ENCODE results near the gene PCYT1B. TPM values are rescaled to one million over a fixed set of nuclear protein-coding genes. Genes with fewer than 3 reads are reported as not detected.

The PCYT1B gene
- total and polyA plus RNA-seq, 2 experiments from 2014 or later: 5.8 to 14.6 TPM

DNA sequence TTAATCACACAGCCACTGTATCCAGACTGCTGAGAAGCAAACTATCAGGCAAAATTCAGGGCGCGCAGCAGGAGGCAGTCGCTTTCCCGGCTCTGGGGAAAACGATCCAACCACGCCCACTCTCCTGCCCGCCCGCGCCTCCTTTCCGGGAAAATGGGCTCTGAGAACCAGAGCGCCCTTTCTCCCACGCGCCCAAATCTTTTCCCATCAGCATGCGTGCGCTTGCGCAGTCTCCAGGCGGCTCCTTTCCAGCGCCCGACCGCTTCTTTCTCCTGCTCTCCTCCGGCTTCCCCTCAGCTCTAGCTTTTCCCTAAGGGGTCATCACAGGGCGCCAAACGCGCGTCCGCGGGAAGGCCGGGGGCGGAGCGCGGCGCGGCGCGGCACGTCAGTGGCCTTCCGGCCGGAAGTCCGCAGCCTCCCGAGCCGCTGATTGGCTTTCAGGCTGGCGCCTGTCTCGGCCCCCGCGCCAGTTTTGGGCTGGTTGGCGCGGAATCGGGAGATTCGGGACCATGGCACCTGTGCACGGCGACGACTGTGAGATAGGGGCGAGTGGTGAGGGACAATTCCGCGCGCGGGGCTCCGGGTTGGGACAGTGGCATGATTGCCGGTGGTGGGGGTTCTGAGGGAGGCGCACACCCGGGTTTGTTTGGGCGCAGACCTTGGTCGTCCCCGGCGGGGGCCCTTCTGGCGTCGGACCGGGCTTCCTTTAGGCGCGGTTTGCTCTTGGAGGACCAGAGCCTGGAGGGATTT lies 46.5 kb upstream of the PCYT1B start, which contains the start of gene POLA1:
TSS of gene POLA1 (plus strand) at position 466 of the 750 bp plus-strand sequence. CDS start at position 510, 44 bp downstream.
- Histone ChIP-seq H3K79me2 (replicated peaks; ENCODE audit: insufficient read depth) (peaks cover 47% of the 10 kb centered on the region), H3K4me3 (peak within 1 kb of the TSS; percentile 83), H3K9me2 (ENCODE audit: insufficient read depth) (no peaks in the 10 kb centered on the region), H3K27ac (ENCODE audit: low read depth) (peak within 1 kb of the TSS; percentile 56; the same call in 1 of the 2 replicates), H3K4me2 (peak within 1 kb of the TSS; percentile 88), H3K27me3 (ENCODE audit: insufficient read depth) (no peaks in the 10 kb centered on the region), H4K20me1 (replicated peaks; ENCODE audit: insufficient read depth) (0 out of 2 replicates have a peak, but pooled peaks cover 4% of the 10 kb centered on the region), H3K4me1 (ENCODE audit: insufficient read depth) (peaks cover 4% of the 10 kb centered on the region; the same call in 1 of the 2 replicates), H3K36me3 (ENCODE audit: insufficient read depth) (no peaks in the 10 kb centered on the region), H2AFZ (peak within 1 kb of the TSS; percentile 81; the same call in 1 of the 2 replicates), H3F3A (replicated peaks; ENCODE audit: low read depth) (no peaks in the 10 kb centered on the region)
- H3K9me3 Mint-ChIP-seq: no peaks in the 10 kb centered on the region
- DNase-seq (ENCODE audit: low spot score) (peak; percentile 94), ATAC-seq (peak; percentile 95)
- H3K27me3 Mint-ChIP-seq (ENCODE audit: insufficient read depth, low read depth, poor library complexity): peaks cover 3% of the 10 kb centered on the region
- no peaks in the 10 kb centered on the region; the same call in 2 of the 3 replicates for H3K36me3 Mint-ChIP-seq (ENCODE audit: low read depth)
- TF ChIP-seq REST (IDR thresholded peaks at IDR 0.05; ENCODE audit: unreplicated experiment): no peak
- TF ChIP-seq, protein P1, sequence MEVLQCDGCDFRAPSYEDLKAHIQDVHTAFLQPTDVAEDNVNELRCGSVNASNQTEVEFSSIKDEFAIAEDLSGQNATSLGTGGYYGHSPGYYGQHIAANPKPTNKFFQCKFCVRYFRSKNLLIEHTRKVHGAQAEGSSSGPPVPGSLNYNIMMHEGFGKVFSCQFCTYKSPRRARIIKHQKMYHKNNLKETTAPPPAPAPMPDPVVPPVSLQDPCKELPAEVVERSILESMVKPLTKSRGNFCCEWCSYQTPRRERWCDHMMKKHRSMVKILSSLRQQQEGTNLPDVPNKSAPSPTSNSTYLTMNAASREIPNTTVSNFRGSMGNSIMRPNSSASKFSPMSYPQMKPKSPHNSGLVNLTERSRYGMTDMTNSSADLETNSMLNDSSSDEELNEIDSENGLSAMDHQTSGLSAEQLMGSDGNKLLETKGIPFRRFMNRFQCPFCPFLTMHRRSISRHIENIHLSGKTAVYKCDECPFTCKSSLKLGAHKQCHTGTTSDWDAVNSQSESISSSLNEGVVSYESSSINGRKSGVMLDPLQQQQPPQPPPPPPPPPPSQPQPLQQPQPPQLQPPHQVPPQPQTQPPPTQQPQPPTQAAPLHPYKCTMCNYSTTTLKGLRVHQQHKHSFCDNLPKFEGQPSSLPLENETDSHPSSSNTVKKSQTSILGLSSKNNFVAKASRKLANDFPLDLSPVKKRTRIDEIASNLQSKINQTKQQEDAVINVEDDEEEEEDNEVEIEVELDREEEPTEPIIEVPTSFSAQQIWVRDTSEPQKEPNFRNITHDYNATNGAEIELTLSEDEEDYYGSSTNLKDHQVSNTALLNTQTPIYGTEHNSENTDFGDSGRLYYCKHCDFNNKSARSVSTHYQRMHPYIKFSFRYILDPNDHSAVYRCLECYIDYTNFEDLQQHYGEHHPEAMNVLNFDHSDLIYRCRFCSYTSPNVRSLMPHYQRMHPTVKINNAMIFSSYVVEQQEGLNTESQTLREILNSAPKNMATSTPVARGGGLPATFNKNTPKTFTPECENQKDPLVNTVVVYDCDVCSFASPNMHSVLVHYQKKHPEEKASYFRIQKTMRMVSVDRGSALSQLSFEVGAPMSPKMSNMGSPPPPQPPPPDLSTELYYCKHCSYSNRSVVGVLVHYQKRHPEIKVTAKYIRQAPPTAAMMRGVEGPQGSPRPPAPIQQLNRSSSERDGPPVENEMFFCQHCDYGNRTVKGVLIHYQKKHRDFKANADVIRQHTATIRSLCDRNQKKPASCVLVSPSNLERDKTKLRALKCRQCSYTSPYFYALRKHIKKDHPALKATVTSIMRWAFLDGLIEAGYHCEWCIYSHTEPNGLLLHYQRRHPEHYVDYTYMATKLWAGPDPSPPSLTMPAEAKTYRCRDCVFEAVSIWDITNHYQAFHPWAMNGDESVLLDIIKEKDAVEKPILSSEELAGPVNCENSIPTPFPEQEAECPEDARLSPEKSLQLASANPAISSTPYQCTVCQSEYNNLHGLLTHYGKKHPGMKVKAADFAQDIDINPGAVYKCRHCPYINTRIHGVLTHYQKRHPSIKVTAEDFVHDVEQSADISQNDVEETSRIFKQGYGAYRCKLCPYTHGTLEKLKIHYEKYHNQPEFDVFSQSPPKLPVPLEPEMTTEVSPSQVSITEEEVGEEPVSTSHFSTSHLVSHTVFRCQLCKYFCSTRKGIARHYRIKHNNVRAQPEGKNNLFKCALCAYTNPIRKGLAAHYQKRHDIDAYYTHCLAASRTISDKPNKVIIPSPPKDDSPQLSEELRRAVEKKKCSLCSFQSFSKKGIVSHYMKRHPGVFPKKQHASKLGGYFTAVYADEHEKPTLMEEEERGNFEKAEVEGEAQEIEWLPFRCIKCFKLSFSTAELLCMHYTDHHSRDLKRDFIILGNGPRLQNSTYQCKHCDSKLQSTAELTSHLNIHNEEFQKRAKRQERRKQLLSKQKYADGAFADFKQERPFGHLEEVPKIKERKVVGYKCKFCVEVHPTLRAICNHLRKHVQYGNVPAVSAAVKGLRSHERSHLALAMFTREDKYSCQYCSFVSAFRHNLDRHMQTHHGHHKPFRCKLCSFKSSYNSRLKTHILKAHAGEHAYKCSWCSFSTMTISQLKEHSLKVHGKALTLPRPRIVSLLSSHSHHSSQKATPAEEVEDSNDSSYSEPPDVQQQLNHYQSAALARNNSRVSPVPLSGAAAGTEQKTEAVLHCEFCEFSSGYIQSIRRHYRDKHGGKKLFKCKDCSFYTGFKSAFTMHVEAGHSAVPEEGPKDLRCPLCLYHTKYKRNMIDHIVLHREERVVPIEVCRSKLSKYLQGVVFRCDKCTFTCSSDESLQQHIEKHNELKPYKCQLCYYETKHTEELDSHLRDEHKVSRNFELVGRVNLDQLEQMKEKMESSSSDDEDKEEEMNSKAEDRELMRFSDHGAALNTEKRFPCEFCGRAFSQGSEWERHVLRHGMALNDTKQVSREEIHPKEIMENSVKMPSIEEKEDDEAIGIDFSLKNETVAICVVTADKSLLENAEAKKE (CRISPR knock-in tag; IDR thresholded peaks at IDR 0.05): no peak
- no peak for TF ChIP-seq EZH2 (IDR thresholded peaks at IDR 0.05; ENCODE audit: low read depth, unreplicated experiment)
- no peak for TF ChIP-seq NANOG (IDR thresholded peaks at IDR 0.05; ENCODE audit: borderline replicate concordance)
- peak; percentile 97 for TF ChIP-seq CREB1 (CRISPR knock-in tag; IDR thresholded peaks at IDR 0.05; ENCODE audit: low read depth)
- TF ChIP-seq ZNF331 (CRISPR knock-in tag; IDR thresholded peaks at IDR 0.05; ENCODE audit: low read depth): no peak
- no peak for TF ChIP-seq ZNF114 (CRISPR knock-in tag; IDR thresholded peaks at IDR 0.05)
- TF ChIP-seq, protein P2, sequence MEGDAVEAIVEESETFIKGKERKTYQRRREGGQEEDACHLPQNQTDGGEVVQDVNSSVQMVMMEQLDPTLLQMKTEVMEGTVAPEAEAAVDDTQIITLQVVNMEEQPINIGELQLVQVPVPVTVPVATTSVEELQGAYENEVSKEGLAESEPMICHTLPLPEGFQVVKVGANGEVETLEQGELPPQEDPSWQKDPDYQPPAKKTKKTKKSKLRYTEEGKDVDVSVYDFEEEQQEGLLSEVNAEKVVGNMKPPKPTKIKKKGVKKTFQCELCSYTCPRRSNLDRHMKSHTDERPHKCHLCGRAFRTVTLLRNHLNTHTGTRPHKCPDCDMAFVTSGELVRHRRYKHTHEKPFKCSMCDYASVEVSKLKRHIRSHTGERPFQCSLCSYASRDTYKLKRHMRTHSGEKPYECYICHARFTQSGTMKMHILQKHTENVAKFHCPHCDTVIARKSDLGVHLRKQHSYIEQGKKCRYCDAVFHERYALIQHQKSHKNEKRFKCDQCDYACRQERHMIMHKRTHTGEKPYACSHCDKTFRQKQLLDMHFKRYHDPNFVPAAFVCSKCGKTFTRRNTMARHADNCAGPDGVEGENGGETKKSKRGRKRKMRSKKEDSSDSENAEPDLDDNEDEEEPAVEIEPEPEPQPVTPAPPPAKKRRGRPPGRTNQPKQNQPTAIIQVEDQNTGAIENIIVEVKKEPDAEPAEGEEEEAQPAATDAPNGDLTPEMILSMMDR (conservative IDR thresholded peaks at IDR 0.05; ENCODE audit: low read depth in 2 of 2): 0 out of 4 replicates have a peak, but pooled peaks of 1 of the 2 experiments have one; percentile 7
- TF ChIP-seq STAT1 (IDR thresholded peaks at IDR 0.05; ENCODE audit: unreplicated experiment): no peak
- TF ChIP-seq, protein P3, sequence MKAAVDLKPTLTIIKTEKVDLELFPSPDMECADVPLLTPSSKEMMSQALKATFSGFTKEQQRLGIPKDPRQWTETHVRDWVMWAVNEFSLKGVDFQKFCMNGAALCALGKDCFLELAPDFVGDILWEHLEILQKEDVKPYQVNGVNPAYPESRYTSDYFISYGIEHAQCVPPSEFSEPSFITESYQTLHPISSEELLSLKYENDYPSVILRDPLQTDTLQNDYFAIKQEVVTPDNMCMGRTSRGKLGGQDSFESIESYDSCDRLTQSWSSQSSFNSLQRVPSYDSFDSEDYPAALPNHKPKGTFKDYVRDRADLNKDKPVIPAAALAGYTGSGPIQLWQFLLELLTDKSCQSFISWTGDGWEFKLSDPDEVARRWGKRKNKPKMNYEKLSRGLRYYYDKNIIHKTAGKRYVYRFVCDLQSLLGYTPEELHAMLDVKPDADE (IDR thresholded peaks at IDR 0.05): peak; percentile 45; the same call in 1 of the 2 replicates
- TF ChIP-seq EZH2phosphoT487 (IDR thresholded peaks at IDR 0.05; ENCODE audit: unreplicated experiment): no peak
- peak; percentile 68 for TF ChIP-seq POLR2AphosphoS5 (IDR thresholded peaks at IDR 0.05; ENCODE audit: low read depth)
- TF ChIP-seq JUNB (IDR thresholded peaks at IDR 0.05; ENCODE audit: unreplicated experiment): no peak
- H3K4me1 Mint-ChIP-seq: peaks cover 18% of the 10 kb centered on the region
- peak within 1 kb of the TSS; percentile 96 for H3K27ac Mint-ChIP-seq
- peak within 1 kb of the TSS; percentile 89 for H3K4me3 Mint-ChIP-seq

All from GM23338 (cell line).